Esophagus squamous epithelium (tissue), 5 donors: ENCODE results near the gene LDLRAD3. TPM values are rescaled to one million over a fixed set of nuclear protein-coding genes. Genes with fewer than 3 reads are reported as not detected.

Experiments used
- DNase-seq: peaks from one replicate; lab custom pipeline; 2025; lab: John Stamatoyannopoulos, UW
- H3K27ac ChIP-seq, 4 donors: fragments of 200-600 bp; sonication (generic); one replicate each; pipeline ENCODE4 v1.5.1; 2016 to 2019; ENCODE audit warnings: mild to moderate bottlenecking in 1 of 4
- H3K27me3 ChIP-seq, 4 donors: fragments of 200-600 bp; sonication (generic); 1 replicate in 3 of 4; 2 replicates in 1 of 4; pipeline versions ENCODE4 v1.5.1 to v1.6.0; 2017 to 2021; ENCODE audit warnings: antibody characterized with exemption in 1 of 4
- H3K36me3 ChIP-seq, 3 donors: fragments of 200-600 bp; sonication (generic); one replicate each; pipeline ENCODE4 v1.5.1; 2016 to 2019
- H3K4me1 ChIP-seq, 3 donors: fragments of 200-600 bp; sonication (generic); one replicate each; pipeline ENCODE4 v1.5.1; 2017 to 2019
- H3K4me3 ChIP-seq, 4 donors: fragments of 200-600 bp; sonication (generic); 1 replicate in 3 of 4; 2 replicates in 1 of 4; pipeline ENCODE4 v1.5.1; 2016 to 2019; ENCODE audit warnings: mild to moderate bottlenecking in 2 of 4, moderate library complexity in 1 of 4
- H3K9me3 ChIP-seq, 3 donors: fragments of 200-600 bp; sonication (generic); one replicate each; pipeline ENCODE4 v1.5.1; 2016 to 2019
- POLR2A ChIP-seq, 4 donors: fragments of 450-650 bp; IDR thresholded peaks; one replicate each; pipeline ENCODE4 v1.6.1; 2017; ENCODE audit warnings: antibody characterized with exemption in 4 of 4, mild to moderate bottlenecking in 4 of 4, moderate library complexity in 3 of 4
- WGBS, 2 donors: methylation state at CpG; one replicate each; pipeline ENCODE4 v1.1.5; 2018; 5-methylcytosine and 5-hydroxymethylcytosine counted together
- intact Hi-C: fragments of 100-400 bp; cut with DNase I; formaldehyde crosslinking; loops from one replicate; pipeline ENCODE4 v1.15.0; 2022
- total RNA-seq, 4 donors: library from RNA; depleted of rRNA; stranded (reverse); fragments of >200 nt; gene quantifications; one replicate each; pipeline ENCODE4 v1.1.0, GENCODE V29; 2016
- TF ChIP-seq, protein P1 (sequence below), 6 experiments: fragments of 450-650 bp in 4 of 6; fragments of 200-600 bp in 2 of 6; sonication (generic) in 2 of 6; IDR thresholded peaks; one replicate each; pipeline ENCODE4 v1.5.1; 2016 to 2019; ENCODE audit warnings: antibody characterized with exemption in 6 of 6, mild to moderate bottlenecking in 4 of 6, moderate library complexity in 4 of 6
- donor health status: DM: yes; HTN: yes; CAD: no.

LDLRAD3 gene
- total RNA-seq, 4 donors from 2014 or later, result 5.0 to 16.8 (median 8.2) TPM

DNA sequence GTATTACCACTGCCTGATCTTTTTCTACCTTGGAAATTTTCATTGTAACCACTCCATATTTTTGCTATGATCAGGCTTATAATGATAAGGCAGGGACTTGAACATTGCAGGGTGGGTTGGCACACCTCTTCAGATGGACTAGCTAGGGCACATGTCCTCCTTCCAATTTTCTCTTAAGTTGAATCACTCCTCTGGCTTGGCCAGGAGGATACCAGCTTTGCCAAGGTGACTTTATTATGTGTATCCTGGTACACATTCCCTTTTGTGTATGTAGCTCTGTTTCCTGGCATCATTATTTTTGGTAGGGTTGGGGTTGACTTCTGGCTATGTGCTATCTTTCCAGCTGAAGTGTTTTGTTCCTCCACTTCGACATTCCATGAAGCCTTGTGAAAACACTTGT lies 8.5 kb upstream of the LDLRAD3 start:
- DNase-seq, result no peak

DNA sequence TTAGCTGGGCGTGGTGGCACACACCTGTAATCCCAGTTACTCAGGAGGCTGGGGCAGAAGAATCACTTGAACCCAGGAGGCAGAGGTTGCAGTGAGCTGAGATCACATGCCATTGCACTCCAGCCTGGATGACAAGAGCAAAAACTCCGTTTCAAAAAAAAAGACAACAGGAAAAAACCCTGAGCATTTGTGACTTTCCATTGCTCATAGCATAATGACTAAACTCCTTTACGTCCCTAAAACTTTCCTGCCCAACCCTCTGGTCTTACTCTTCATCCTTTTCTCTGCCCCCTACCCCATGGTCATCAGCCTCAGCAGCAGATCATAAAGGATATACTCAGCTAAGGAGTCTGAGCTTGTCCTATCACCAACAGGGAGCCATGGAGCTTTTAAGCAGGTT lies 6.8 kb upstream of the LDLRAD3 start:
- WGBS, 2 donors, result 45 to 58% methylated on average over 2 to 3 of the region's 3 CpGs
- TF ChIP-seq, protein P1, sequence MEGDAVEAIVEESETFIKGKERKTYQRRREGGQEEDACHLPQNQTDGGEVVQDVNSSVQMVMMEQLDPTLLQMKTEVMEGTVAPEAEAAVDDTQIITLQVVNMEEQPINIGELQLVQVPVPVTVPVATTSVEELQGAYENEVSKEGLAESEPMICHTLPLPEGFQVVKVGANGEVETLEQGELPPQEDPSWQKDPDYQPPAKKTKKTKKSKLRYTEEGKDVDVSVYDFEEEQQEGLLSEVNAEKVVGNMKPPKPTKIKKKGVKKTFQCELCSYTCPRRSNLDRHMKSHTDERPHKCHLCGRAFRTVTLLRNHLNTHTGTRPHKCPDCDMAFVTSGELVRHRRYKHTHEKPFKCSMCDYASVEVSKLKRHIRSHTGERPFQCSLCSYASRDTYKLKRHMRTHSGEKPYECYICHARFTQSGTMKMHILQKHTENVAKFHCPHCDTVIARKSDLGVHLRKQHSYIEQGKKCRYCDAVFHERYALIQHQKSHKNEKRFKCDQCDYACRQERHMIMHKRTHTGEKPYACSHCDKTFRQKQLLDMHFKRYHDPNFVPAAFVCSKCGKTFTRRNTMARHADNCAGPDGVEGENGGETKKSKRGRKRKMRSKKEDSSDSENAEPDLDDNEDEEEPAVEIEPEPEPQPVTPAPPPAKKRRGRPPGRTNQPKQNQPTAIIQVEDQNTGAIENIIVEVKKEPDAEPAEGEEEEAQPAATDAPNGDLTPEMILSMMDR (IDR thresholded peaks at IDR 0.05), result no peak
- no peak for TF ChIP-seq POLR2A (IDR thresholded peaks at IDR 0.05)
- Histone ChIP-seq H3K9me3 (no peaks in the 10 kb centered on the region), H3K27ac (no peak overlapping the region), H3K36me3 (no peaks in the 10 kb centered on the region), H3K4me1 (no peaks in the 10 kb centered on the region), H3K27me3 (no peaks in the 10 kb centered on the region), H3K4me3 (no peak overlapping the region)
- DNase-seq, result no peak
- intact Hi-C loops, result no loop called here

More for the DNA sequence above, 8.5 kb upstream of the LDLRAD3 start:
- Histone ChIP-seq H3K9me3 (no peaks in the 10 kb centered on the region), H3K27ac (no peak overlapping the region), H3K4me3 (no peak overlapping the region), H3K36me3 (no peaks in the 10 kb centered on the region), H3K27me3 (no peaks in the 10 kb centered on the region), H3K4me1 (peaks cover 0 to under 1% (median 0%) of the 10 kb centered on the region in 3 donors)
- WGBS, 2 donors, result 29 to 33% methylated on average over 1 of the region's 1 CpG
- TF ChIP-seq, protein P1 (IDR thresholded peaks at IDR 0.05), result no peak
- no peak for TF ChIP-seq POLR2A (IDR thresholded peaks at IDR 0.05)
- intact Hi-C loops, result no loop called here

DNA sequence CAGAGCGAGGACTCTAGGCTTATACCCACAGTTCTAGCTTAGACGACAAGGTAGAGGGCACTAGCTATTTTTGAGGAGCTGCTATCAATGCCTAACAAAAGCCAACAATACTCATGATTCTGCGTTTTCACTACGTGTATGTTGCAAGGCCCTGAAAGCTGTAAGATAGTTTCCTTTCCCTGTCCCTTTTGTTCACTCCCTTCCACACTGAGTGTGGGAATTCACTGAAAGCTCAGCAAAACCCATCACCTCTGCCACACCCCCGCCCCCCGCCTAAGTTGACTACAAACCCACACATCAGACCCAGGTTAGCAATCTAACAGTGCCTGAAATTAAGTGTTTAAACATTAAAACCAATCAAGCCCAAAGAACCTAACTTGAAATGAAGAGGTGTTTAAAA lies 6.2 kb upstream of the LDLRAD3 start:
- no peak for DNase-seq
- no peaks in the 10 kb centered on the region for H3K27me3 ChIP-seq
- intact Hi-C loops, result no loop called here
- no peak overlapping the region for H3K4me3 ChIP-seq
- H3K9me3 ChIP-seq, result no peaks in the 10 kb centered on the region
- WGBS, 2 donors, result 67 to 82% methylated on average over 6 of the region's 6 CpGs
- no peak for TF ChIP-seq POLR2A (IDR thresholded peaks at IDR 0.05)
- TF ChIP-seq, protein P1 (IDR thresholded peaks at IDR 0.05), result no peak
- no peaks in the 10 kb centered on the region for H3K4me1 ChIP-seq
- H3K27ac ChIP-seq, result no peak overlapping the region
- H3K36me3 ChIP-seq, result no peaks in the 10 kb centered on the region

DNA sequence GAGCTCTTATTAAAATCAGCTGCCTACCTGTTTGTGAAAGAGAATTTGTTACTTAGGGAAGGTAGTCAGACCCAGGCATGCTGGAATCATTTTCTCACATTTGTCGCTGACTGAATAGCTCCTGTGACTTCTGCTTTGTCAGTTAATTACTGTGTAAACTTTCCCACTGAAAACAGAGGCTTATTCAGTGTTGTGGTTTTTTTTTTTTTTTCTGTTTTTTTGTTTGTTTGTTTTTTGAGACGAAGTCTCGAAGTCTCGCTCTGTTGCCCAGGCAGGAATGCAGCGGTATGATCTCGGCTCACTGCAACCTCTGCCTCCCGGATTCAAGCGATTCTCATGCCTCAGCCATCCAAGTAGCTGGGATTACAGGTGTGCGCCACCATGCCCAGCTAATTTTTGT lies 5.6 kb upstream of the LDLRAD3 start:
- intact Hi-C loops, result no loop called here
- H3K27me3 ChIP-seq, result no peaks in the 10 kb centered on the region
- 94 to 96% methylated on average over 9 of the region's 9 CpGs for WGBS, 2 donors
- no peak overlapping the region for H3K27ac ChIP-seq
- TF ChIP-seq, protein P1 (IDR thresholded peaks at IDR 0.05), result no peak
- no peak for TF ChIP-seq POLR2A (IDR thresholded peaks at IDR 0.05)
- H3K36me3 ChIP-seq, result no peaks in the 10 kb centered on the region
- no peak for DNase-seq
- H3K4me3 ChIP-seq, result no peak overlapping the region
- H3K9me3 ChIP-seq, result no peaks in the 10 kb centered on the region
- peaks cover 0 to 3% (median 3%) of the 10 kb centered on the region in 3 donors for H3K4me1 ChIP-seq

DNA sequence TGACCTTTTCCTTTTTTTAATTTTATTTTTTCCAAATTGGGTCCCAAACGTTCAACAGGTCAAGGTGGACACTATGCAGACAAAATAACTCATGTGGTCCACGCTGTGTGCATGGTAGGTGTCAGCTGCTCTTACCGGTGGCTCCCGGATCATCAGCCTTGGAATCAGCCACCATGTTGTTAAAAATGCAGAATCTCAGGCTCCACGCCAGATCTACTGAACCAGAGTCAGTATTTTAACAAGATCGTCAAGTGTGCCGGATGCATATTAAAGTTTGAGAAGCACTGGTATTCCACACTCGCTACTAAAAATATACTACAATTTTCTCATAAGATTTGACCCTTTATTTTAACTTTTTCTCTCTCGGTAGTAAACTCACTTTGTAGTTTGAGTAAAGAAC lies 553 bp upstream of the LDLRAD3 start:
- H3K4me1 ChIP-seq, result peaks cover 9 to 34% (median 12%) of the 10 kb centered on the region in 3 donors
- no peak for DNase-seq
- H3K4me3 ChIP-seq, result peak overlapping the region; percentile 41 to 83 (median 62)
- H3K36me3 ChIP-seq, result no peaks in the 10 kb centered on the region
- peak overlapping the region; percentile 71 to 91 (median 84) for H3K27ac ChIP-seq
- 37 to 39% methylated on average over 9 of the region's 9 CpGs for WGBS, 2 donors
- no peaks in the 10 kb centered on the region for H3K9me3 ChIP-seq
- intact Hi-C loops, result loop anchor here (10.0 kb wide), 1 partner anchor 119 kb away; no protein-coding TSS in a partner anchor
- TF ChIP-seq, protein P1 (IDR thresholded peaks at IDR 0.05), result no peak
- no peak for TF ChIP-seq POLR2A (IDR thresholded peaks at IDR 0.05)
- no peaks in the 10 kb centered on the region for H3K27me3 ChIP-seq
